Measurements from ENCODE around the gene METAP1D. TPM values are rescaled to one million over a fixed set of nuclear protein-coding genes. Genes with fewer than 3 reads are reported as not detected.
"Not testable (repeated sequence)": the region's sequence is repeated elsewhere in the genome, so short reads cannot be mapped to it uniquely, and the experiment has no call there.

METAP1D gene
- total RNA-seq, 1 donor from 2014 or later = 4.0 TPM

DNA sequence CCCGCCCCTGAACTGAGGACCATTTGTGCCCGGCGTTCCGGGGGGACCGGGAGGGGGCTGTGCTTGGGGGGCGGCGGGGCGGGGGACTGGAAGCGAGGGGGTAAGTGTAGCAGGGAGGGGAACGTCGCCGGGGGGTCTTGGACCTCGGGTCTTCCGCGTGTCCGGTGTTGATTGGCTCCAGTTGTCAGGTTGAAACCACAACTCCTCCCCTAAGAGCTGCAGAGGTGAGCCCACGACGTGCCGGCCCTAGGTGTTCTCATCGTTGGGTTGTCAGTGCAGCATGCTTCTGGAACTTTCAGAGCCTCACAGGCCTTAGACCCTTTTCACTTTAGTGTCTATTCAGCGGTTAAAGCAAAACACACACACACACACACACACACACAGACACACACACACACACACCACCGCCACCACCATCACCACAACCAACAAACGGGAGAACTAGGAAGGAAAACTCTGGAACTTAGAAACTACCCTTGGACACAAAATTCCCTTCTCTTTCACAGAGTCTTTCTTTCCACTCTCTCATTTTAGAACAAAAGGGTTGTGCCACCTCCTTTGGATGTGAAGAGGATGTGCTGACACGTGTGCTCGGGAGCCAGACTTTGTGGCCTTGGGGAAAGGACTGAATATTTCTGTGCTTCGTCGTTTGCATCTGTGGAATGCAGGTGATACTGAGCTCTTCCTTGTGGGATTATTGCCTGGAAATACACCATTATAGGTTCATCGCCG lies 109.7 kb downstream of the METAP1D start:
- intact Hi-C loops (cut with DNase I) = loop anchor here (10.0 kb wide), 1 partner anchor 515 kb away; no protein-coding TSS in a partner anchor
- no peak for DNase-seq (ENCODE audit: low spot score)

DNA sequence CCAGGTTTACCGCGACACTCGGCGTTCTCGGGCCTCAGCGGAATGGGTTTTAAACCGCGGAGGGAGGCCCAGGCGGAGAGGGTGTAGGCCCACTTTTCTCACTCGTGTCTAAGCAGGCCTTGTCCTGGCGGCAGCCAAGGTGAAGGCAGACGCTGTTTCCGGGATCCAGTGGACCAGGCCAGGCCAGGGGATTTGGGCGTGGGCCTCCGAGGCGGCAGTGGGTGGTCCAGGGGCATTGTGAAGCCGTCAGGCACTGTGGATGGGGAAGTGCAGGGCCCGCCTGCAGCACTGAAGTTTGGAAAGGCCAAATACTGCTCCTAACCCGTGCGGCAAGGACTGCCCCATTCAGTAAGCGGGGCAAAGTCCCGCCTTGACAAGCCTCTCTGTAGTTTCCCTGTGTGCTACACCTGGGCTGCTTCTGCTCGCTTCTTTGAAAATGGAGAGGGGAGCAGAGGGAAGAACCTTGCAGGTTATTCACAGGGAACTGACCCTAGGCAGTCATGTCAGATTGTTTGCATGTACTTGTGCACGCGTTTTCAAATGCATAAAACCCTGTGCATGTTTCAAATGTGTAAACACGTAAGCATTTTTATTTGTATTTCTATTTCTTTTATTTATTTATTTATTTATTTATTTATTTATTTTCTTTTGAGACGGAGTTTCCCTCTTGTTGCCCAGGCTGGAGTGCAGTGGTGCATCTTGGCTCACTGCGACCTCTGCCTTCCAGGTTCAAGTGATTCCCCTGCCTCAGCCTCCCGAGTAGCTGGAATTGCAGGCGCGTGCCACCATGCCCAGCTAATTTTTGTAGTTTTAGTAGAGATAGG lies 110.4 kb downstream of the METAP1D start:
- intact Hi-C loops (cut with DNase I) = loop anchor here (10.0 kb wide), 1 partner anchor 515 kb away; no protein-coding TSS in a partner anchor
- DNase-seq (ENCODE audit: low spot score) = no peak

DNA sequence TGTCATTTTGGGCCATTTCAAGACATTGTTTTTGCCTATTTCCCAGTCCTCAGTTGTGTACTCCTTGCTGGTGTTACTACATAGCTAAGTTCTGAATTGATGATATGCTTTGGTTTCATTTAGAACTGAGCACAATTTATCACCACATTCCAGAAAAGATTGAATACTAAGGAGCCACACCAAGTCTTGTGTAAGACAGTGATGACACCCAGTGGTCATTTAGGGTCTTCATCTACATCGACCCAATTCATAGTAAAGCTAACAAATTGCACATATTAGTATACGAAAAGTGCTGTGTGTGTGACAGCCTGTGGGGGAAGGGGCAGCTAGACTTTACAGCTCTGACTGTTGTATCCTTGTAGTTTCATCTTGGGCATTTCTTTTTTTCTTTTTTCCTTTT lies 113.9 kb downstream of the METAP1D start:
- no peak for DNase-seq (ENCODE audit: low spot score)
- intact Hi-C loops (cut with DNase I) = no loop called here

- DNase-seq (ENCODE audit: low spot score); intact Hi-C loops (cut with DNase I): not testable (repeated sequence)
Measured at GRCh38 chr2:172114176-172114575, 114.4 kb downstream of the METAP1D start.

GRCh38 chr2:172114579-172114978 lies 114.8 kb downstream of the METAP1D start:
- intact Hi-C loops (cut with DNase I) = no loop called here
- no peak for DNase-seq (ENCODE audit: low spot score)

GRCh38 chr2:172116107-172116506 lies 116.4 kb downstream of the METAP1D start:
- DNase-seq (ENCODE audit: low spot score) = no peak
- intact Hi-C loops (cut with DNase I) = no loop called here

DNA sequence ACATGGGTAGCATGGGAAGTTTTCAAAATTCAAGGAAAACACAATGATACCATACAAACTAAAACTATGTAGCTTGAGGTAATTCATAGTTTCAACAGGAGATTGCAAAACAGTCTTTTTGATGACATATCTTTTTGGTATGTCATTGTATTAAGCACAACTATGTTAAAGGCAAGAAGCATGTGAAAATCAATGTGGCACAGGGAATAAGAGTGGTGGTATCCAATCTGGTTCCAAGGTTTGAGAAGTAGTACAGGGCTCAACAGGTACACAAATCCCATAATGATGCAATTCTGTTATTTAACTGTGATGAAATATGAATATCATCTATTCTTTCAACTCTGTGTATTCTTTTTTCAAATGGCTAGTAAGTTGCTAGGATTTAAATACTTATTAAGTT lies 119.3 kb downstream of the METAP1D start:
- no peak for DNase-seq (ENCODE audit: low spot score)
- intact Hi-C loops (cut with DNase I) = no loop called here

GRCh38 chr2:172120118-172120517 lies 120.4 kb downstream of the METAP1D start:
- DNase-seq (ENCODE audit: low spot score) = no peak
- intact Hi-C loops (cut with DNase I) = no loop called here

DNA sequence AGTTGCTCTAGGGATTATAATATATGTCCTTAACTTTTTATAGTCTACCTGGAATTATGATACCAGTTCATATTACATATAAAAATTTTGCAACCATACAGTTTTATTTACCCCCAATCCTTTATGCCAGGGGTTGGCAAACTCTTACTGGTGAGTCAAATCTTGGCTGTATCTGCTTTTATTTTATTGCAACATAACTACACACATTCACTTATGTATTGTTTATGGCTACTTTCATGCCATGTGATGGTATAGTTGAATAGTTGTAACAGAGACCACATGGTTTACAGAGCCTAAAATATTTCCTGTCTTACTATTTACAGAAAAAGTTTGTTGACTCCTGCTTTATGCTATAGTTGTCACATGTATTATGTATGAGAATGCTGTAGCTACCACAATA lies 128.7 kb downstream of the METAP1D start:
- no peak for DNase-seq (ENCODE audit: low spot score)
- intact Hi-C loops (cut with DNase I) = no loop called here

DNA sequence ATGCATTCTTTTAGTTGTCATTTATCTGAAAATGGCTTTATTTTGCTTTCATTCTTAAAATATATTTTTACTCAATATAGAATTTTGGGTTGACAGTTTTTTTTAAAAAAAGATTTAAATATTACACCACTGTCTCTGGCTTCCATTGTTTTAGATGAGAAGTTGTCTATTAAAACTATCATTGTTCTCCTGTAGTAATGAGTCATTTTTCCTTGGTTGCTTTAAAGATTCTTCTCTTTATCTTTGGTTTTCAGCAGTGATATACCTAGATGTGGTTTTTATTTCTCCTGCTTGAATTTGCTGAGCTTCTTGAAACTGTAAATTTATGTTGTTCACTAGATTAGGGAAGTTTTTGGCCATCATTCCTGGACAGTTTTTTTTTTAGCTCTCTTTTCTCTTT lies 129.7 kb downstream of the METAP1D start:
- no peak for DNase-seq (ENCODE audit: low spot score)
- intact Hi-C loops (cut with DNase I) = no loop called here

Other genes with a start within 250 kb of the METAP1D start
- gene SLC25A12, start 105.7 kb upstream of the METAP1D start, total RNA-seq = 91.2 TPM
- 32.7 TPM for gene HAT1, start 77.5 kb upstream of the METAP1D start, total RNA-seq
- gene DLX1, start 85.6 kb downstream of the METAP1D start, total RNA-seq = not detected
- gene DLX2, start 102.9 kb downstream of the METAP1D start, total RNA-seq = not detected

Measured in cardiac septum (tissue), 1 donor.